GM21786 (cell line): Measurements from ENCODE around the gene ECEL1.

Source experiments
- ATAC-seq: cut with Tn5 transposase; IDR thresholded peaks from one replicate; pipeline ENCODE4 v1.9.1; 2021; ENCODE audit not compliant: unreplicated experiment

ECEL1 gene

GRCh38 chr2:232431705-232432590, 55.7 kb downstream of the ECEL1 start:
- no peak for ATAC-seq
